Astrocyte (in vitro differentiated cells and primary cell): ENCODE measurements around the gene RUBCNL.

ENCODE experiments used
- CTCF ChIP-seq: IDR thresholded peaks from 2 replicates; pipeline ENCODE4 v1.5.1; 2011; ENCODE audit warnings: low read depth, mild to moderate bottlenecking, inconsistent platforms, low read length, moderate library complexity; ENCODE audit not compliant: insufficient read depth
- EZH2 ChIP-seq: IDR thresholded peaks from 2 replicates; pipeline ENCODE4 v1.6.1; 2012; ENCODE audit warnings: mild to moderate bottlenecking, low read length, inconsistent platforms; ENCODE audit not compliant: insufficient read depth

GRCh38 chr13:46343279-46343994 is 43.6 kb downstream of the RUBCNL start:
- TF ChIP-seq CTCF (no peak), EZH2 (no peak)
